Naive thymus-derived CD8-positive, alpha-beta T cell (primary cell): ENCODE results near the gene HENMT1. TPM values are rescaled to one million over a fixed set of nuclear protein-coding genes. Genes with fewer than 3 reads are reported as not detected.
"Not testable (repeated sequence)": the region's sequence is repeated elsewhere in the genome, so short reads cannot be mapped to it uniquely, and the experiment has no call there.

Source experiments
- ATAC-seq, 2 donors: fragments of 150-1000 bp; cut with Tn5 transposase in 1 of 2; sonication (Bioruptor Pico), chemical (Tn5 transposase) in 1 of 2; 1 replicate in 1 of 2; 2 replicates in 1 of 2; pipeline ENCODE4 v1.10.0; 2021; ENCODE audit warnings: mild to moderate bottlenecking in 2 of 2, moderate library complexity in 2 of 2
- POLR2A ChIA-PET: fragments of 350-600 bp; sonication (Branson Sonifier 250); formaldehyde crosslinking; loops from one replicate; lab custom pipeline; 2021; ENCODE audit warnings: antibody characterized with exemption; lab: Charles Lee
- DNase-seq, 10 donors: peaks; one replicate each; pipeline versions ENCODE4 v3.0.0 to v3.0.0-alpha.2; 2020 to 2022
- H3K27ac Mint-ChIP-seq, 10 donors: one replicate each; pipeline ENCODE4 v1.8.0; 2020 to 2022; ENCODE audit warnings: mild to moderate bottlenecking in 10 of 10, mixed read lengths in 10 of 10, moderate library complexity in 4 of 10, inconsistent platforms in 1 of 10
- H3K27me3 Mint-ChIP-seq, 5 donors: one replicate each; pipeline ENCODE4 v1.8.0; 2021 to 2022; ENCODE audit warnings: mixed read lengths in 5 of 5
- H3K36me3 Mint-ChIP-seq, 3 donors: one replicate each; pipeline ENCODE4 v1.8.0; 2020 to 2022; ENCODE audit warnings: mixed read lengths in 3 of 3, mild to moderate bottlenecking in 2 of 3, inconsistent platforms in 1 of 3
- H3K4me1 Mint-ChIP-seq, 4 donors: one replicate each; pipeline ENCODE4 v1.8.0; 2021 to 2022; ENCODE audit warnings: mixed read lengths in 4 of 4
- H3K4me3 Mint-ChIP-seq, 10 donors: one replicate each; pipeline ENCODE4 v1.8.0; 2020 to 2022; ENCODE audit warnings: mild to moderate bottlenecking in 10 of 10, mixed read lengths in 10 of 10, moderate library complexity in 6 of 10, inconsistent platforms in 1 of 10
- H3K9me3 Mint-ChIP-seq, 9 donors: one replicate each; pipeline ENCODE4 v1.8.0; 2020 to 2022; ENCODE audit warnings: mixed read lengths in 9 of 9, mild to moderate bottlenecking in 3 of 9, inconsistent platforms in 1 of 9, moderate library complexity in 1 of 9
- polyA plus RNA-seq, 3 donors: library from polyadenylated mRNA; unstranded; fragments of 300-500 nt; fragmentation: Illumina TruSeq; gene quantifications; one replicate each; pipeline ENCODE4 v1.2.3, GENCODE V29; 2021
- total RNA-seq, 8 experiments: library from RNA in 2 of 8; stranded (reverse) in 2 of 8; gene quantifications; one replicate each; pipeline ENCODE4 v1.2.3 and lab custom pipeline; 2021 to 2026

HENMT1 gene
- total and polyA plus RNA-seq, 5 experiments from 2014 or later: 24.8 to 53.8 (median 38.1) TPM

GRCh38 chr1:108669679-108670078, 8.8 kb upstream of the HENMT1 start:
- H3K27me3 Mint-ChIP-seq: peaks cover 0 to 5% (median 0%) of the 10 kb centered on the region in 5 donors
- DNase-seq (no peak), ATAC-seq (no peak)
- no peaks in the 10 kb centered on the region for H3K9me3 Mint-ChIP-seq
- peaks cover 0 to 2% (median 0%) of the 10 kb centered on the region in 3 donors for H3K36me3 Mint-ChIP-seq
- POLR2A ChIA-PET: interaction anchor here (0.8 to 2.0 kb wide), 3 partner anchors 15 to 23 kb away, joined by 3 to 6 read pairs (median 4); partner anchors contain the start of gene PRPF38B
- H3K4me1 Mint-ChIP-seq: peaks cover 12 to 19% (median 13%) of the 10 kb centered on the region in 4 donors
- no peak overlapping the region for H3K27ac Mint-ChIP-seq
- H3K4me3 Mint-ChIP-seq: no peak overlapping the region

- H3K27ac Mint-ChIP-seq: peak overlapping the region in 2 of 10 donors; percentile 65 to 72
Measured at GRCh38 chr1:108668777-108669176, 7.9 kb upstream of the HENMT1 start.

DNA sequence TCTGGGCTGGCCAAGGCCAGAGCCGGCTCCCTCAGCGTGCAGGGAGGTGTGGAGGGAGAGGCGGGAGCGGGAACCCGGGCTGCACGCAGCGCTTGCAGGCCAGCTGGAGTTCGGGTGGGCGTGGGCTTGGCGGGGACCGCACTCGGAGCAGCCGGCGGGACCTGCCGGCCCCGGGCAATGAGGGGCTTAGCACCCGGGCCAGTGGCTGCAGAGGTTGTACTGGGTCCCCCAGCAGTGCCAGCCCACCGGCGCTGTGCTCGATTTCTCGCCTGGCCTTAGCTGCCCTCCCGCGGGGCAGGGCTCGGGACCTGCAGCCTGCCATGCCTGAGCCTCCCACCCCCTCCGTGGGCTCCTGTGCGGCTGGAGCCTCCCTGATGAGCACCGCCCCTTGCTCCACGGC, 6.5 kb upstream of the HENMT1 start:
- H3K9me3 Mint-ChIP-seq, H3K27ac Mint-ChIP-seq, H3K36me3 Mint-ChIP-seq, ATAC-seq, H3K4me3 Mint-ChIP-seq, DNase-seq, H3K27me3 Mint-ChIP-seq: not testable (repeated sequence)
- POLR2A ChIA-PET: interaction anchor here (0.8 kb wide), 1 partner anchor 25 kb away, joined by 5 read pairs; the partner anchor contains the start of gene PRPF38B
- H3K4me1 Mint-ChIP-seq: peaks cover 13 to 36% (median 22%) of the 10 kb centered on the region in 4 donors

More at GRCh38 chr1:108668777-108669176, 7.9 kb upstream of the HENMT1 start:
- DNase-seq: no peak
- ATAC-seq: no peak
- Mint-ChIP-seq H3K4me3 (peak overlapping the region in 5 of 10 donors; percentile 13 to 58 (median 36)), H3K4me1 (peaks cover 12 to 23% (median 13%) of the 10 kb centered on the region in 4 donors), H3K36me3 (peaks cover 0 to 2% (median 0%) of the 10 kb centered on the region in 3 donors), H3K9me3 (no peaks in the 10 kb centered on the region), H3K27me3 (peaks cover 0 to 5% (median 0%) of the 10 kb centered on the region in 5 donors)
- POLR2A ChIA-PET: interaction anchor here (0.7 to 2.0 kb wide), 3 partner anchors 22 to 37 kb away, joined by 3 to 6 read pairs (median 4); partner anchors contain the start of gene PRPF38B

DNA sequence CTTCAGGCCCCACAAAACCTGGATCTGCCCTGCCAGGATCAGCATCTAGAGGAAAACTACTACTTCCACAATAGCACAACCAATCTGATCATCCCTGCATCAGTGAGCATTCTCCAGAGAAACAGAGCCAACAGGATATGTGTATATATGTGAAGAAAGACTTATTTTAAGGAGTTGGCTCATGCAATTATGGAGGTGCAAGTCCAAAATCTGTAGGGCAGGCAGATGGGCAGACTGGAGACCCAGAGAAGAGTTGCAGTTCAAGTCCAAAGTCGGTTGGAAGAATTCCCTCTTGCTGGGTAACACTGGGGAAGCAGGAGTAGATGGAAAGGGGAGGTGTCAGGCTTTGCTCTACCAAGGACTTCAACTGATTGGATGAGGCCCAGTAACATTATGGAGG, 4.9 kb upstream of the HENMT1 start:
- DNase-seq (no peak), ATAC-seq (no peak)
- no peaks in the 10 kb centered on the region for H3K9me3 Mint-ChIP-seq
- H3K27me3 Mint-ChIP-seq: no peaks in the 10 kb centered on the region
- no peak overlapping the region for H3K4me3 Mint-ChIP-seq
- H3K27ac Mint-ChIP-seq: no peak overlapping the region
- peaks cover 8 to 36% (median 21%) of the 10 kb centered on the region in 4 donors for H3K4me1 Mint-ChIP-seq
- H3K36me3 Mint-ChIP-seq: peaks cover 0 to 2% (median 0%) of the 10 kb centered on the region in 3 donors
- POLR2A ChIA-PET: interaction anchor here (5.5 to 7.6 kb wide), 2 partner anchors 18 to 27 kb away, joined by 249 to 484 read pairs; partner anchors contain the start of gene PRPF38B

DNA sequence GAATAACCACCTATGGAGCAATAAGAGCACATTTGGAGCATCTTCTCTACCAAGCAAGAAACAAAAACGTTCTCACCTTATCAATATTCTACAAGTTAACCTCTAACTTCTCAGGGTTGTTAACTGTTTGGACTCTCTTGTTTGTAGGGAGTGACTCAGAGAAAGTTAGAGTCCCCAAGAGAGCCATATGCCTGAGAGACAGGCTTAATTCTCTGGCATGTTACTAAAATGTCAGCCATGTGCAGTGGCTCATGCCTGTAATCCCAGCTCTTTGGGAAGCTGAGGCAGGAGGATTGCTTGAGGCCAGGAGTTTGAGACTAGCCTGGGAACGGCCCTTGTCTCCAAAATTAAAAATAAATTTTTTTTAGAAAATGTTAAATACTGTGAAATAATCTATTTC, 4.2 kb upstream of the HENMT1 start:
- no peaks in the 10 kb centered on the region for H3K27me3 Mint-ChIP-seq
- POLR2A ChIA-PET: interaction anchor here (5.5 to 7.6 kb wide), 2 partner anchors 17 to 28 kb away, joined by 249 to 484 read pairs; partner anchors contain the start of gene PRPF38B
- H3K4me1 Mint-ChIP-seq: peaks cover 9 to 39% (median 25%) of the 10 kb centered on the region in 4 donors
- ATAC-seq (no peak), DNase-seq (no peak)
- H3K4me3 Mint-ChIP-seq: no peak overlapping the region
- H3K36me3 Mint-ChIP-seq: peaks cover 0 to 2% (median 0%) of the 10 kb centered on the region in 3 donors
- peak overlapping the region in 2 of 10 donors; percentile 25 for H3K27ac Mint-ChIP-seq
- no peaks in the 10 kb centered on the region for H3K9me3 Mint-ChIP-seq

- ATAC-seq: no peak
- Mint-ChIP-seq H3K27me3 (no peaks in the 10 kb centered on the region), H3K36me3 (peaks cover 0 to 2% (median 0%) of the 10 kb centered on the region in 3 donors), H3K4me3 (no peak overlapping the region), H3K9me3 (no peaks in the 10 kb centered on the region), H3K4me1 (peaks cover 13 to 45% (median 31%) of the 10 kb centered on the region in 4 donors), H3K27ac (peak overlapping the region in 4 of 10 donors; percentile 29 to 41 (median 30))
- POLR2A ChIA-PET: interaction anchor here (0.6 to 7.6 kb wide), 4 partner anchors 13 to 242 kb away, joined by 3 to 484 read pairs (median 126); partner anchors contain the start of gene PRPF38B
- no peak for DNase-seq
Measured at GRCh38 chr1:108664481-108664880, 3.6 kb upstream of the HENMT1 start.

- Mint-ChIP-seq H3K4me3 (peak overlapping the region in 5 of 10 donors; percentile 33 to 88 (median 66)), H3K9me3 (no peaks in the 10 kb centered on the region), H3K27ac (peak overlapping the region in 9 of 10 donors; percentile 68 to 99 (median 98)), H3K27me3 (no peaks in the 10 kb centered on the region), H3K4me1 (peaks cover 8 to 43% (median 34%) of the 10 kb centered on the region in 4 donors), H3K36me3 (peaks cover 0 to 2% (median 0%) of the 10 kb centered on the region in 3 donors)
- POLR2A ChIA-PET: interaction anchor here (1.3 to 7.6 kb wide), 4 partner anchors 14 to 103 kb away, joined by 3 to 484 read pairs (median 140); partner anchors contain the start of genes EEIG2 and PRPF38B
- no peak for DNase-seq
- no peak for ATAC-seq
Measured at GRCh38 chr1:108663074-108663473, 2.2 kb upstream of the HENMT1 start.

- H3K4me1 Mint-ChIP-seq: peaks cover 17 to 52% (median 45%) of the 10 kb centered on the region in 4 donors
- no peak for DNase-seq
- POLR2A ChIA-PET: interaction anchor here (0.7 to 2.7 kb wide), 4 partner anchors 11 to 35 kb away, joined by 5 to 17 read pairs (median 5); no protein-coding TSS in a partner anchor
- H3K27me3 Mint-ChIP-seq: no peaks in the 10 kb centered on the region
- H3K36me3 Mint-ChIP-seq: peaks cover 4 to 40% (median 14%) of the 10 kb centered on the region in 3 donors
- H3K9me3 Mint-ChIP-seq: peaks cover 0 to 3% (median 0%) of the 10 kb centered on the region in 9 donors
- H3K27ac Mint-ChIP-seq: peak overlapping the region; percentile 3 to 79 (median 40)
- H3K4me3 Mint-ChIP-seq: no peak overlapping the region
- ATAC-seq: no peak
Measured at GRCh38 chr1:108657356-108658080, 3.4 kb downstream of the HENMT1 start.

- peaks cover 0 to 7% (median 2%) of the 10 kb centered on the region in 9 donors for H3K9me3 Mint-ChIP-seq
- H3K4me3 Mint-ChIP-seq: peak overlapping the region in 1 of 10 donors; percentile 3
- H3K4me1 Mint-ChIP-seq: peaks cover 12 to 28% (median 27%) of the 10 kb centered on the region in 4 donors
- H3K27ac Mint-ChIP-seq: peak overlapping the region in 7 of 10 donors; percentile 16 to 87 (median 44)
- H3K27me3 Mint-ChIP-seq: no peaks in the 10 kb centered on the region
- ATAC-seq (no peak), DNase-seq (no peak)
- peaks cover 24 to 75% (median 43%) of the 10 kb centered on the region in 3 donors for H3K36me3 Mint-ChIP-seq
- POLR2A ChIA-PET: interaction anchor here (10.7 kb wide), 1 partner anchor 8 kb away, joined by 484 read pairs; the partner anchor contains the start of gene HENMT1
Measured at GRCh38 chr1:108653431-108654105, 7.3 kb downstream of the HENMT1 start.

DNA sequence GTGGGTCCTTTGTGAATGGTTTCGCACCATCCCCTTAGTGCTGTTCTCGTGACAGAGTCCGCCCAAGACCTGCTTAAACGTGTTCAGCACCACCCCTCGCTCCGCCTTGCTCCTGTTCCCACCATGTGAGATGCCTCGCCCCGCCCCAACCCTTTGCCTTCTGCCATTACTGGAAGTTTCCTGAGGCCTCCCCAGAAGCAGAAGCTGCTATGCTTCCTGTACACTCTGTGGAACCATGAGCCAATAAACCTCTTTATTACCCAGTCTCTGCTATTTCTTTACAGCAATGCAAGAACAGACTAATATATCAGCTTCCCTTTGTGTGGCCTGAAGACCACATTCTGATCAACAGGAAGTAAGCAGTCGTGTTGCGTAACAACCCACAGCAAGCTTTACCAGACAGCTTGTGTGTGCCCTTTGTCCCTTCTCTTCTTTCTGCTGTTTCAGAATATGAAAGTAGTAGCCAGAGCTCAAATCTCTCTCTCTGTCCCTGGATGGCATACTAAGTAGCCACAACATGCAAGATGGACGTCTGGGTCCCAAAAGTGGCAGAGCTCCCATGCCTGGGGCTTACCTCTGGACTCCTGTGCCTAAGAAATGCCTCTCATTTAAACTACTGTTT, 14.1 kb downstream of the HENMT1 start:
- peaks cover 0 to 11% (median 4%) of the 10 kb centered on the region in 9 donors for H3K9me3 Mint-ChIP-seq
- H3K36me3 Mint-ChIP-seq: peaks cover 18 to 37% (median 35%) of the 10 kb centered on the region in 3 donors
- DNase-seq (peak; percentile 46 to 90 (median 78)), ATAC-seq (peak; percentile 67 to 77)
- peak overlapping the region; percentile 96 to 100 (median 99) for H3K27ac Mint-ChIP-seq
- H3K27me3 Mint-ChIP-seq: no peaks in the 10 kb centered on the region
- H3K4me1 Mint-ChIP-seq: peaks cover 39 to 69% (median 62%) of the 10 kb centered on the region in 4 donors
- POLR2A ChIA-PET: interaction anchor here (0.7 to 10.7 kb wide), 15 partner anchors 10 to 567 kb away, joined by 3 to 484 read pairs (median 5); partner anchors contain the start of genes EEIG2, HENMT1, PRPF38B and SARS1
- H3K4me3 Mint-ChIP-seq: peak overlapping the region; percentile 74 to 85 (median 82)

- POLR2A ChIA-PET: interaction anchor here (1.0 to 10.7 kb wide), 13 partner anchors 11 to 568 kb away, joined by 3 to 484 read pairs (median 6); partner anchors contain the start of genes EEIG2, HENMT1, PRPF38B and SARS1
- H3K36me3 Mint-ChIP-seq: peaks cover 16 to 34% (median 32%) of the 10 kb centered on the region in 3 donors
- peak overlapping the region; percentile 96 to 100 (median 99) for H3K27ac Mint-ChIP-seq
- H3K27me3 Mint-ChIP-seq: no peaks in the 10 kb centered on the region
- peaks cover 39 to 72% (median 66%) of the 10 kb centered on the region in 4 donors for H3K4me1 Mint-ChIP-seq
- H3K4me3 Mint-ChIP-seq: peak overlapping the region; percentile 74 to 85 (median 82)
- H3K9me3 Mint-ChIP-seq: peaks cover 0 to 11% (median 3%) of the 10 kb centered on the region in 9 donors
- ATAC-seq: no peak
- no peak for DNase-seq
Measured at GRCh38 chr1:108646265-108646647, 14.6 kb downstream of the HENMT1 start.
